Measurements from ENCODE around the gene CABP7.
"Not testable (repeated sequence)": the region's sequence is repeated elsewhere in the genome, so short reads cannot be mapped to it uniquely, and the experiment has no call there.

The CABP7 gene

GRCh38 chr22:29750029-29750428 lies 30.2 kb downstream of the CABP7 start:
- DNase-seq: no peak

GRCh38 chr22:29750559-29751538 lies 31.0 kb downstream of the CABP7 start:
- no peak for DNase-seq

- no peak for DNase-seq
Measured at GRCh38 chr22:29751669-29752068, 31.9 kb downstream of the CABP7 start.

GRCh38 chr22:29753808-29754657 lies 34.2 kb downstream of the CABP7 start:
- DNase-seq: no peak

GRCh38 chr22:29754658-29755395 lies 35.0 kb downstream of the CABP7 start:
- DNase-seq: not testable (repeated sequence)

GRCh38 chr22:29755889-29756288 lies 36.1 kb downstream of the CABP7 start:
- DNase-seq: no peak

GRCh38 chr22:29756341-29756740 lies 36.5 kb downstream of the CABP7 start:
- no peak for DNase-seq

GRCh38 chr22:29757096-29757495 lies 37.3 kb downstream of the CABP7 start:
- DNase-seq: no peak

- no peak for DNase-seq
Measured at GRCh38 chr22:29758068-29758622, 38.3 kb downstream of the CABP7 start.

GRCh38 chr22:29758959-29759358 lies 39.2 kb downstream of the CABP7 start:
- no peak for DNase-seq

- no peak for DNase-seq
Measured at GRCh38 chr22:29762263-29762662, 42.5 kb downstream of the CABP7 start.

GRCh38 chr22:29765905-29766631 lies 46.3 kb downstream of the CABP7 start:
- DNase-seq: no peak

GRCh38 chr22:29766632-29767170 lies 46.9 kb downstream of the CABP7 start, which contains the start of gene ZMAT5:
ZMAT5 (minus strand) TSS chr22:29767007; CDS start chr22:29748544, 18,463 bp downstream.
- peak; percentile 69 for DNase-seq

GRCh38 chr22:29767171-29768051 lies 47.6 kb downstream of the CABP7 start, which contains the start of gene UQCR10:
UQCR10 (plus strand) TSS chr22:29767369; CDS start chr22:29767399, 30 bp downstream.
- no peak for DNase-seq

- DNase-seq: no peak
Measured at GRCh38 chr22:29768052-29768693, 48.4 kb downstream of the CABP7 start.

GRCh38 chr22:29769723-29770321 lies 50.0 kb downstream of the CABP7 start:
- DNase-seq: no peak

- no peak for DNase-seq
Measured at GRCh38 chr22:29772170-29772641, 52.4 kb downstream of the CABP7 start.

GRCh38 chr22:29773233-29773632 lies 53.4 kb downstream of the CABP7 start:
- DNase-seq: no peak

- no peak for DNase-seq
Measured at GRCh38 chr22:29780220-29780619, 60.4 kb downstream of the CABP7 start.

Data from cortex of kidney (tissue), 1 donor.